ENCODE data around the gene CXCL8. TPM values are rescaled to one million over a fixed set of nuclear protein-coding genes. Genes with fewer than 3 reads are reported as not detected.

Gene CXCL8
- polyA plus RNA-seq, 1 donor = 0.78 TPM

DNA sequence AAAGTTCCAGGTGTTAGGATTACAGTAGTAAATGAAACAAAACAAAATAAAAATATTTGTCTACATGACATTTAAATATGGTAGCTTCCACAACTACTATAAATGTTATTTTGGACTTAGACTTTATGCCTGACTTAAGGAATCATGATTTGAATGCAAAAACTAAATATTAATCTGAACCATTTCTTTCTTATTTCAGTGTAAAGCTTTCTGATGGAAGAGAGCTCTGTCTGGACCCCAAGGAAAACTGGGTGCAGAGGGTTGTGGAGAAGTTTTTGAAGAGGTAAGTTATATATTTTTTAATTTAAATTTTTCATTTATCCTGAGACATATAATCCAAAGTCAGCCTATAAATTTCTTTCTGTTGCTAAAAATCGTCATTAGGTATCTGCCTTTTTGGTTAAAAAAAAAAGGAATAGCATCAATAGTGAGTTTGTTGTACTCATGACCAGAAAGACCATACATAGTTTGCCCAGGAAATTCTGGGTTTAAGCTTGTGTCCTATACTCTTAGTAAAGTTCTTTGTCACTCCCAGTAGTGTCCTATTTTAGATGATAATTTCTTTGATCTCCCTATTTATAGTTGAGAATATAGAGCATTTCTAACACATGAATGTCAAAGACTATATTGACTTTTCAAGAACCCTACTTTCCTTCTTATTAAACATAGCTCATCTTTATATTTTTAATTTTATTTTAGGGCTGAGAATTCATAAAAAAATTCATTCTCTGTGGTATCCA, 1.6 kb downstream of the CXCL8 start:
- Histone ChIP-seq H3K27ac (ENCODE audit: low read length) (no peak overlapping the region), H3K4me3 (ENCODE audit: low read length) (no peak overlapping the region), H3K4me1 (ENCODE audit: control insufficient read depth, insufficient read depth, low read length) (no peaks in the 10 kb centered on the region), H3K36me3 (ENCODE audit: control insufficient read depth, insufficient read depth, low read length) (no peaks in the 10 kb centered on the region), H3K27me3 (ENCODE audit: control insufficient read depth, insufficient read depth, low read length) (no peaks in the 10 kb centered on the region), H3K9me3 (ENCODE audit: control insufficient read depth, low read depth, low read length) (no peaks in the 10 kb centered on the region)
- DNase-seq = no peak
- WGBS (ENCODE audit: insufficient coverage, low lambda C conversion rate) = 80% methylated on average over 1 of the region's 1 CpG

GRCh38 chr4:73742490-73743160, 2.3 kb downstream of the CXCL8 start:
- no peak overlapping the region for H3K4me3 ChIP-seq (ENCODE audit: low read length)
- H3K9me3 ChIP-seq (ENCODE audit: control insufficient read depth, low read depth, low read length) = no peaks in the 10 kb centered on the region
- DNase-seq = no peak
- H3K4me1 ChIP-seq (ENCODE audit: control insufficient read depth, insufficient read depth, low read length) = no peaks in the 10 kb centered on the region
- H3K36me3 ChIP-seq (ENCODE audit: control insufficient read depth, insufficient read depth, low read length) = no peaks in the 10 kb centered on the region
- H3K27me3 ChIP-seq (ENCODE audit: control insufficient read depth, insufficient read depth, low read length) = no peaks in the 10 kb centered on the region
- H3K27ac ChIP-seq (ENCODE audit: low read length) = no peak overlapping the region
- WGBS (ENCODE audit: insufficient coverage, low lambda C conversion rate) = 95% methylated on average over 2 of the region's 2 CpGs

DNA sequence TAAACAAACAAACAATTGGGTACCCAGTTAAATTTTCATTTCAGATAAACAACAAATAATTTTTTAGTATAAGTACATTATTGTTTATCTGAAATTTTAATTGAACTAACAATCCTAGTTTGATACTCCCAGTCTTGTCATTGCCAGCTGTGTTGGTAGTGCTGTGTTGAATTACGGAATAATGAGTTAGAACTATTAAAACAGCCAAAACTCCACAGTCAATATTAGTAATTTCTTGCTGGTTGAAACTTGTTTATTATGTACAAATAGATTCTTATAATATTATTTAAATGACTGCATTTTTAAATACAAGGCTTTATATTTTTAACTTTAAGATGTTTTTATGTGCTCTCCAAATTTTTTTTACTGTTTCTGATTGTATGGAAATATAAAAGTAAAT, 2.9 kb downstream of the CXCL8 start:
- Histone ChIP-seq H3K36me3 (ENCODE audit: control insufficient read depth, insufficient read depth, low read length) (no peaks in the 10 kb centered on the region), H3K27me3 (ENCODE audit: control insufficient read depth, insufficient read depth, low read length) (no peaks in the 10 kb centered on the region), H3K4me3 (ENCODE audit: low read length) (no peak overlapping the region), H3K4me1 (ENCODE audit: control insufficient read depth, insufficient read depth, low read length) (no peaks in the 10 kb centered on the region), H3K27ac (ENCODE audit: low read length) (no peak overlapping the region), H3K9me3 (ENCODE audit: control insufficient read depth, low read depth, low read length) (no peaks in the 10 kb centered on the region)
- no peak for DNase-seq
- 100% methylated on average over 1 of the region's 1 CpG for WGBS (ENCODE audit: insufficient coverage, low lambda C conversion rate)

GRCh38 chr4:73743795-73744194, 3.4 kb downstream of the CXCL8 start:
- Histone ChIP-seq H3K4me1 (ENCODE audit: control insufficient read depth, insufficient read depth, low read length) (no peaks in the 10 kb centered on the region), H3K27ac (ENCODE audit: low read length) (no peak overlapping the region), H3K9me3 (ENCODE audit: control insufficient read depth, low read depth, low read length) (no peaks in the 10 kb centered on the region), H3K36me3 (ENCODE audit: control insufficient read depth, insufficient read depth, low read length) (no peaks in the 10 kb centered on the region), H3K4me3 (ENCODE audit: low read length) (no peak overlapping the region), H3K27me3 (ENCODE audit: control insufficient read depth, insufficient read depth, low read length) (no peaks in the 10 kb centered on the region)
- no CpG with 5 or more reads among the region's 3 CpGs for WGBS (ENCODE audit: insufficient coverage, low lambda C conversion rate)
- no peak for DNase-seq

GRCh38 chr4:73744203-73744602, 3.8 kb downstream of the CXCL8 start:
- no peaks in the 10 kb centered on the region for H3K36me3 ChIP-seq (ENCODE audit: control insufficient read depth, insufficient read depth, low read length)
- no peaks in the 10 kb centered on the region for H3K4me1 ChIP-seq (ENCODE audit: control insufficient read depth, insufficient read depth, low read length)
- no peak overlapping the region for H3K27ac ChIP-seq (ENCODE audit: low read length)
- DNase-seq = no peak
- WGBS (ENCODE audit: insufficient coverage, low lambda C conversion rate) = 71% methylated on average over 4 of the region's 5 CpGs
- H3K27me3 ChIP-seq (ENCODE audit: control insufficient read depth, insufficient read depth, low read length) = no peaks in the 10 kb centered on the region
- no peak overlapping the region for H3K4me3 ChIP-seq (ENCODE audit: low read length)
- no peaks in the 10 kb centered on the region for H3K9me3 ChIP-seq (ENCODE audit: control insufficient read depth, low read depth, low read length)

DNA sequence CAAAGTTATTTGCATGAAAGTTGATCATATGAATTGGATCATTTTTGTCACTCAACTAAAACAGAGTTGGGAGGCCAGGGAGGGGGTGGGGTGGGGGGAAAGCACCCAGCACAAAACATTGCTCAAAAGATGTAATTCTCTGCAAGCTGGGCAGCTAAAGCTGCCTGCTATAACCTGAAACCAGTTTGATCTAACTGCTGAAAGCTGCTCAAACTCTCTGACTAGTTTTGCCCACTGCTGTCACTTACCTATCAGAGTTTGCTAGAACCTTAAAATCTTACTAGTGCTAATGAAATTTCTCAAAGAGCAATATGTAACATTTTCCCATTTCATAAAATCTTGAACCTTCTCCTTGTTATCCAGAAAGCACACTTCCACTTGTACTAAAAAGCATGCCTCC, 10.4 kb downstream of the CXCL8 start:
- Histone ChIP-seq H3K4me1 (ENCODE audit: control insufficient read depth, insufficient read depth, low read length) (no peaks in the 10 kb centered on the region), H3K9me3 (ENCODE audit: control insufficient read depth, low read depth, low read length) (no peaks in the 10 kb centered on the region), H3K27ac (ENCODE audit: low read length) (no peak overlapping the region), H3K36me3 (ENCODE audit: control insufficient read depth, insufficient read depth, low read length) (no peaks in the 10 kb centered on the region), H3K4me3 (ENCODE audit: low read length) (no peak overlapping the region), H3K27me3 (ENCODE audit: control insufficient read depth, insufficient read depth, low read length) (no peaks in the 10 kb centered on the region)
- DNase-seq = no peak

DNA sequence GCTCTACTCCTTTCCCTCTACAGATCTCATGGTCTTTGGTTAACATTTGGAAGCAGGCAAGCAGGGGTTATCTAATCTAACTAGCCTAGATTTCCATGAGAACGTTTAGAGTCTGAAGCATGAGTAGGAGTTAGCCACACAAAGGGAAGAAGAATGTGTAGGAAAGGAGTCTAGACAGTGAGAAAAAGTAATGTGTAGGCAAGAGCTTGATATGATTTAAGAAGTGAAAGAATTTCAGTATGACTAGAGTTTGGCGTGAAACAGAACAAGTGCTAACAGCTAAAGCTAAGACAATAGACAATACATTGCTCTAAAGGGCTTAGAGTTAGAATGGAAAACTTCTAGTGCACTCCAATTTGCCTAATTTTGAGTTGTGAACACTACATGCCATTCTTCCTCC, 10.8 kb downstream of the CXCL8 start:
- no peak for DNase-seq
- no peaks in the 10 kb centered on the region for H3K27me3 ChIP-seq (ENCODE audit: control insufficient read depth, insufficient read depth, low read length)
- WGBS (ENCODE audit: insufficient coverage, low lambda C conversion rate) = 100% methylated on average over 1 of the region's 2 CpGs
- no peak overlapping the region for H3K4me3 ChIP-seq (ENCODE audit: low read length)
- no peaks in the 10 kb centered on the region for H3K36me3 ChIP-seq (ENCODE audit: control insufficient read depth, insufficient read depth, low read length)
- H3K4me1 ChIP-seq (ENCODE audit: control insufficient read depth, insufficient read depth, low read length) = no peaks in the 10 kb centered on the region
- H3K9me3 ChIP-seq (ENCODE audit: control insufficient read depth, low read depth, low read length) = no peaks in the 10 kb centered on the region
- no peak overlapping the region for H3K27ac ChIP-seq (ENCODE audit: low read length)

- Histone ChIP-seq H3K9me3 (ENCODE audit: control insufficient read depth, low read depth, low read length) (no peaks in the 10 kb centered on the region), H3K4me3 (ENCODE audit: low read length) (no peak overlapping the region), H3K27me3 (ENCODE audit: control insufficient read depth, insufficient read depth, low read length) (no peaks in the 10 kb centered on the region), H3K36me3 (ENCODE audit: control insufficient read depth, insufficient read depth, low read length) (no peaks in the 10 kb centered on the region), H3K4me1 (ENCODE audit: control insufficient read depth, insufficient read depth, low read length) (no peaks in the 10 kb centered on the region), H3K27ac (ENCODE audit: low read length) (no peak overlapping the region)
- WGBS (ENCODE audit: insufficient coverage, low lambda C conversion rate) = no CpG with 5 or more reads among the region's 1 CpG
- DNase-seq = no peak
These were observed 11.5 kb downstream of the CXCL8 start for GRCh38 chr4:73751830-73752229.

DNA sequence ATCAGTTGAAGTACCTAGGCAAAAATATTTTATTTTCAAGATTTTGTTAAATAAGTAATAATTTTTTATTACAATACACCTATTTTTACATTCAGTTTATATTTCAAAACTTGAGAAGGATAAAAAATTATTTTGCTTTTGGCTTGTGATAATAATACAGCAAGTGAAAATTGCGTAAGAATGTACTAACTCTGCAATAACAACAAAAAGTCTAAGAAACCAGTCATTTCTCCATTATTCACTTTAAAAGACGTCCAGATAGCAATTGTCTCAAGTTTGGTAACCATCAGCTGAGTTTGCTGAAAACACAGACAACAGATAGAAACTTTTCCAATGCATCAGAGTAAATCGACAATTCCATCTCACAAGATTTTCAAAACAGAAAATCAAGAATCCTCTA, 12.1 kb downstream of the CXCL8 start:
- H3K4me1 ChIP-seq (ENCODE audit: control insufficient read depth, insufficient read depth, low read length) = no peaks in the 10 kb centered on the region
- WGBS (ENCODE audit: insufficient coverage, low lambda C conversion rate) = 100% methylated on average over 2 of the region's 3 CpGs
- H3K36me3 ChIP-seq (ENCODE audit: control insufficient read depth, insufficient read depth, low read length) = no peaks in the 10 kb centered on the region

DNA sequence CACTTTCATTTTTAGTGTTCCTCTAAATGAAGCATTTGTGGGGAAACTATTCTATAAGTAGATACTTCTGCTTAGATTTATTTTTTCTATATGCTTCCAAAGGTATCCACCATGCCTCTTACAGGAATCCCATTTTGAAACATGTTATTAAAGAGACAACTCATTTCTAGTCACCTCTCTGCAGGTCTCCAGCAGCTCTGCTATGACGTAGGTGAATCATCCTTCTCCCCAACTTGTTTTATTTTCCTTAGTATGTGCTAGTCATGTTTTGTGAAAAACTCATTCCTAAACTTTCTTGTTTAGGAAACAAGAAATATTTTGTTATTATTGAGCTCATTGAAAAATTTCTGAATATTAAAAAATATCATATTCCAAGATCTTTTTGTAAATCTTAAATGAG, 12.8 kb downstream of the CXCL8 start:
- Histone ChIP-seq H3K36me3 (ENCODE audit: control insufficient read depth, insufficient read depth, low read length) (no peaks in the 10 kb centered on the region), H3K4me3 (ENCODE audit: low read length) (no peak overlapping the region), H3K4me1 (ENCODE audit: control insufficient read depth, insufficient read depth, low read length) (no peaks in the 10 kb centered on the region), H3K9me3 (ENCODE audit: control insufficient read depth, low read depth, low read length) (no peaks in the 10 kb centered on the region), H3K27me3 (ENCODE audit: control insufficient read depth, insufficient read depth, low read length) (no peaks in the 10 kb centered on the region), H3K27ac (ENCODE audit: low read length) (no peak overlapping the region)
- 100% methylated on average over 1 of the region's 1 CpG for WGBS (ENCODE audit: insufficient coverage, low lambda C conversion rate)
- DNase-seq = no peak

More for the DNA sequence above, 12.1 kb downstream of the CXCL8 start:
- Histone ChIP-seq H3K9me3 (ENCODE audit: control insufficient read depth, low read depth, low read length) (no peaks in the 10 kb centered on the region), H3K27me3 (ENCODE audit: control insufficient read depth, insufficient read depth, low read length) (no peaks in the 10 kb centered on the region), H3K27ac (ENCODE audit: low read length) (no peak overlapping the region), H3K4me3 (ENCODE audit: low read length) (no peak overlapping the region)
- no peak for DNase-seq

- Histone ChIP-seq H3K27me3 (ENCODE audit: control insufficient read depth, insufficient read depth, low read length) (no peaks in the 10 kb centered on the region), H3K4me1 (ENCODE audit: control insufficient read depth, insufficient read depth, low read length) (no peaks in the 10 kb centered on the region), H3K36me3 (ENCODE audit: control insufficient read depth, insufficient read depth, low read length) (no peaks in the 10 kb centered on the region), H3K9me3 (ENCODE audit: control insufficient read depth, low read depth, low read length) (no peaks in the 10 kb centered on the region), H3K27ac (ENCODE audit: low read length) (no peak overlapping the region), H3K4me3 (ENCODE audit: low read length) (no peak overlapping the region)
- DNase-seq = no peak
These were observed 14.6 kb downstream of the CXCL8 start for GRCh38 chr4:73754934-73755333.
